ENCODE data around the gene PEG3.

Gene PEG3

DNA sequence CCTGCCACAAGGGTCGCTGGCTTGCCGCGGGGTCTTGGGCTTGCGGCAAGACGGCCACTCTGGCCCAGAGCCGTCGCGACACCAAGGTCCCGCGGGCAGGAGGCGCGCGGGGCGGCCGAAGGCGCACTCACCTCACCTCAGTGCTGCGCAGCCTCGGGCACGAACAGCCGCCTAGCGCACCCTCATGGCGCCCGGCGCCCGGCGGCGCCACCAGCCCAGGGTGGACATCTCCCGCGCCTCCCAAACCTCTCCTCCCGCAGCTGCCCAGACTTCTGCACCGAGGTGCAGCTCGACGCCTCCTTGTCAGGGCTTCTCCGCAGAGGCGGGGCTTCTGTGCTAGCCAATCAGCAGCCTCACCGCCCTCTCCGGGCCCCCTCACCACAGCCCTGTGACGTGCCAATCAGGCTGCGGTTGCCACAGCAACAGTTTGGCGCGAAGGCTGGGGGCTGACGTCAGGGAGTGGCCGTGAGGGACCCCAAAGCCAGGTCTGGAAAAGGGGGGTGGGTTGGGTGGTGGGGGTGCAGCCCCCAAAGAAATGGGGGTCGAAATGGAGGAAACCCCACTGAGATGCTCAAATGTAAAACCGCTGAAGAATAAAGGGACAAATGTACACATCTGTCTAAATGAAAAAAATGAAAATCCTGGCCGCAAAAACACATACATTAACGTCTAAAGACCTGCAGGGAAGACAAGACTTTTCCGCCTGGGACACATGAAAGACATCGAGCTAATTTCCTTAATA is at the start of gene PEG3, which contains the start of gene ZIM2:
Gene PEG3, minus strand, starts transcription at position 276 of the 742 bp plus-strand sequence. CDS start 16,071 bp downstream, outside the sequence.
Gene ZIM2, minus strand, starts transcription at position 276 of the 742 bp plus-strand sequence. CDS start 16,449 bp downstream, outside the sequence.
- no peaks in the 10 kb centered on the region for H3K4me1 ChIP-seq (ENCODE audit: insufficient read depth, poor library complexity, severe bottlenecking)
- no peak within 1 kb of the TSS for H3K27ac ChIP-seq (ENCODE audit: poor library complexity, severe bottlenecking)
- H3K4me3 ChIP-seq (ENCODE audit: severe bottlenecking): peak within 1 kb of the TSS; percentile 31
- H3K36me3 ChIP-seq (ENCODE audit: low read depth): no peaks in the 10 kb centered on the region
- ATAC-seq (ENCODE audit: low read depth): no peak
- no peak for DNase-seq (ENCODE audit: low spot score)
- H3K27me3 ChIP-seq (ENCODE audit: insufficient read depth, poor library complexity, severe bottlenecking): no peaks in the 10 kb centered on the region
- TF ChIP-seq, protein P1, sequence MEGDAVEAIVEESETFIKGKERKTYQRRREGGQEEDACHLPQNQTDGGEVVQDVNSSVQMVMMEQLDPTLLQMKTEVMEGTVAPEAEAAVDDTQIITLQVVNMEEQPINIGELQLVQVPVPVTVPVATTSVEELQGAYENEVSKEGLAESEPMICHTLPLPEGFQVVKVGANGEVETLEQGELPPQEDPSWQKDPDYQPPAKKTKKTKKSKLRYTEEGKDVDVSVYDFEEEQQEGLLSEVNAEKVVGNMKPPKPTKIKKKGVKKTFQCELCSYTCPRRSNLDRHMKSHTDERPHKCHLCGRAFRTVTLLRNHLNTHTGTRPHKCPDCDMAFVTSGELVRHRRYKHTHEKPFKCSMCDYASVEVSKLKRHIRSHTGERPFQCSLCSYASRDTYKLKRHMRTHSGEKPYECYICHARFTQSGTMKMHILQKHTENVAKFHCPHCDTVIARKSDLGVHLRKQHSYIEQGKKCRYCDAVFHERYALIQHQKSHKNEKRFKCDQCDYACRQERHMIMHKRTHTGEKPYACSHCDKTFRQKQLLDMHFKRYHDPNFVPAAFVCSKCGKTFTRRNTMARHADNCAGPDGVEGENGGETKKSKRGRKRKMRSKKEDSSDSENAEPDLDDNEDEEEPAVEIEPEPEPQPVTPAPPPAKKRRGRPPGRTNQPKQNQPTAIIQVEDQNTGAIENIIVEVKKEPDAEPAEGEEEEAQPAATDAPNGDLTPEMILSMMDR (IDR thresholded peaks at IDR 0.05; ENCODE audit: poor library complexity, severe bottlenecking): no peak
- H3K9me3 ChIP-seq (ENCODE audit: severe bottlenecking): peaks cover 7% of the 10 kb centered on the region

GRCh38 chr19:56885173-56885985 is 44.9 kb upstream of the PEG3 start:
- Histone ChIP-seq H3K4me3 (ENCODE audit: severe bottlenecking) (no peak overlapping the region), H3K27me3 (ENCODE audit: insufficient read depth, poor library complexity, severe bottlenecking) (no peaks in the 10 kb centered on the region), H3K27ac (ENCODE audit: poor library complexity, severe bottlenecking) (no peak overlapping the region), H3K9me3 (ENCODE audit: severe bottlenecking) (peaks cover 2% of the 10 kb centered on the region), H3K36me3 (ENCODE audit: low read depth) (no peaks in the 10 kb centered on the region), H3K4me1 (ENCODE audit: insufficient read depth, poor library complexity, severe bottlenecking) (no peaks in the 10 kb centered on the region)
- DNase-seq (ENCODE audit: low spot score) (no peak), ATAC-seq (ENCODE audit: low read depth) (no peak)
- TF ChIP-seq, protein P1 (IDR thresholded peaks at IDR 0.05; ENCODE audit: poor library complexity, severe bottlenecking): no peak

DNA sequence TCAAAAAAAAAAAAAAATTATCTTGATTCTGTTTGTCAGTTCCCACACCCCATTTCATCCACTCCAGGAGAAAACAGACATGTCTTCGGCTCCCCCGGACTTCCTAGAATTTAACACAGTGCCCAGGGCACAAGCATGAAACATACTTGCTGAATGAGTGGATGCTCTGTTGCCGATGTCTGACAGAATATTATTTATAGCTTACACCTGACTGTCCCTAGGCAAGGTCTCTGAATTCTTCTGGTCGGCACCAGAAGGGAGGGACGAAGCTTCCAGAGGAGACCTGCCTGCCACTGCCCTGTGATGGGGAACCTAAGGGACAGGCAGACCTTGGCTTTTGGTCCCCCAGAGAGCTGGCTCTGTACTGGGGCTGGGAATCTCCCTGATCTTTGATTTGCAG is 43.9 kb upstream of the PEG3 start:
- no peak for DNase-seq (ENCODE audit: low spot score)
- H3K9me3 ChIP-seq (ENCODE audit: severe bottlenecking): peaks cover 2% of the 10 kb centered on the region
- H3K4me1 ChIP-seq (ENCODE audit: insufficient read depth, poor library complexity, severe bottlenecking): no peaks in the 10 kb centered on the region
- no peaks in the 10 kb centered on the region for H3K36me3 ChIP-seq (ENCODE audit: low read depth)
- no peak for ATAC-seq (ENCODE audit: low read depth)
- H3K4me3 ChIP-seq (ENCODE audit: severe bottlenecking): no peak overlapping the region
- no peak overlapping the region for H3K27ac ChIP-seq (ENCODE audit: poor library complexity, severe bottlenecking)
- TF ChIP-seq, protein P1 (IDR thresholded peaks at IDR 0.05; ENCODE audit: poor library complexity, severe bottlenecking): no peak
- H3K27me3 ChIP-seq (ENCODE audit: insufficient read depth, poor library complexity, severe bottlenecking): no peaks in the 10 kb centered on the region

- no peaks in the 10 kb centered on the region for H3K27me3 ChIP-seq (ENCODE audit: insufficient read depth, poor library complexity, severe bottlenecking)
- no peaks in the 10 kb centered on the region for H3K36me3 ChIP-seq (ENCODE audit: low read depth)
- no peak overlapping the region for H3K4me3 ChIP-seq (ENCODE audit: severe bottlenecking)
- peaks cover 3% of the 10 kb centered on the region for H3K9me3 ChIP-seq (ENCODE audit: severe bottlenecking)
- no peak overlapping the region for H3K27ac ChIP-seq (ENCODE audit: poor library complexity, severe bottlenecking)
- ATAC-seq (ENCODE audit: low read depth) (no peak), DNase-seq (ENCODE audit: low spot score) (no peak)
- TF ChIP-seq, protein P1 (IDR thresholded peaks at IDR 0.05; ENCODE audit: poor library complexity, severe bottlenecking): no peak
- no peaks in the 10 kb centered on the region for H3K4me1 ChIP-seq (ENCODE audit: insufficient read depth, poor library complexity, severe bottlenecking)
Observed at GRCh38 chr19:56880592-56881190, 40.2 kb upstream of the PEG3 start.
